ENCODE measurements around the gene DCD. TPM values are rescaled to one million over a fixed set of nuclear protein-coding genes. Genes with fewer than 3 reads are reported as not detected.
"Not testable (repeated sequence)": the region's sequence is repeated elsewhere in the genome, so short reads cannot be mapped to it uniquely, and the experiment has no call there.

DCD gene
- total RNA-seq, 1 donor from 2014 or later = not detected

GRCh38 chr12:54678131-54678530 lies 30.0 kb upstream of the DCD start:
- no peaks in the 10 kb centered on the region for H3K36me3 Mint-ChIP-seq (ENCODE audit: unreplicated experiment)
- H3K9me3 Mint-ChIP-seq (ENCODE audit: unreplicated experiment) = no peaks in the 10 kb centered on the region
- DNase-seq (ENCODE audit: extremely low spot score, unreplicated experiment) = no peak
- H3K4me1 Mint-ChIP-seq (ENCODE audit: unreplicated experiment) = no peaks in the 10 kb centered on the region
- peaks cover 4% of the 10 kb centered on the region for H3K27me3 Mint-ChIP-seq (ENCODE audit: unreplicated experiment)
- H3K4me3 Mint-ChIP-seq (ENCODE audit: unreplicated experiment) = no peak overlapping the region
- no peak overlapping the region for H3K27ac Mint-ChIP-seq (ENCODE audit: unreplicated experiment)
- no peak for TF ChIP-seq CTCF (IDR thresholded peaks at IDR 0.05)

GRCh38 chr12:54667945-54668344 lies 19.8 kb upstream of the DCD start:
- Mint-ChIP-seq H3K36me3 (ENCODE audit: unreplicated experiment) (no peaks in the 10 kb centered on the region), H3K9me3 (ENCODE audit: unreplicated experiment) (no peaks in the 10 kb centered on the region), H3K27me3 (ENCODE audit: unreplicated experiment) (peaks cover 15% of the 10 kb centered on the region), H3K4me3 (ENCODE audit: unreplicated experiment) (no peak overlapping the region), H3K27ac (ENCODE audit: unreplicated experiment) (no peak overlapping the region), H3K4me1 (ENCODE audit: unreplicated experiment) (no peaks in the 10 kb centered on the region)
- no peak for TF ChIP-seq CTCF (IDR thresholded peaks at IDR 0.05)
- DNase-seq (ENCODE audit: extremely low spot score, unreplicated experiment) = no peak

GRCh38 chr12:54666008-54666407 lies 17.8 kb upstream of the DCD start:
- no peaks in the 10 kb centered on the region for H3K4me1 Mint-ChIP-seq (ENCODE audit: unreplicated experiment)
- H3K27ac Mint-ChIP-seq (ENCODE audit: unreplicated experiment) = no peak overlapping the region
- no peaks in the 10 kb centered on the region for H3K36me3 Mint-ChIP-seq (ENCODE audit: unreplicated experiment)
- H3K4me3 Mint-ChIP-seq (ENCODE audit: unreplicated experiment) = no peak overlapping the region
- H3K9me3 Mint-ChIP-seq (ENCODE audit: unreplicated experiment) = no peaks in the 10 kb centered on the region
- TF ChIP-seq CTCF (IDR thresholded peaks at IDR 0.05) = no peak
- no peak for DNase-seq (ENCODE audit: extremely low spot score, unreplicated experiment)
- H3K27me3 Mint-ChIP-seq (ENCODE audit: unreplicated experiment) = peaks cover 7% of the 10 kb centered on the region

GRCh38 chr12:54665022-54665635 lies 17.0 kb upstream of the DCD start:
- not testable (repeated sequence) for H3K27ac Mint-ChIP-seq (ENCODE audit: unreplicated experiment); H3K9me3 Mint-ChIP-seq (ENCODE audit: unreplicated experiment); H3K27me3 Mint-ChIP-seq (ENCODE audit: unreplicated experiment); H3K4me3 Mint-ChIP-seq (ENCODE audit: unreplicated experiment); H3K36me3 Mint-ChIP-seq (ENCODE audit: unreplicated experiment); H3K4me1 Mint-ChIP-seq (ENCODE audit: unreplicated experiment); DNase-seq (ENCODE audit: extremely low spot score, unreplicated experiment)

GRCh38 chr12:54663603-54664002 lies 15.4 kb upstream of the DCD start:
- TF ChIP-seq CTCF (IDR thresholded peaks at IDR 0.05) = no peak
- Mint-ChIP-seq H3K27ac (ENCODE audit: unreplicated experiment) (no peak overlapping the region), H3K4me3 (ENCODE audit: unreplicated experiment) (no peak overlapping the region), H3K4me1 (ENCODE audit: unreplicated experiment) (no peaks in the 10 kb centered on the region), H3K27me3 (ENCODE audit: unreplicated experiment) (peaks cover 4% of the 10 kb centered on the region), H3K36me3 (ENCODE audit: unreplicated experiment) (no peaks in the 10 kb centered on the region), H3K9me3 (ENCODE audit: unreplicated experiment) (no peaks in the 10 kb centered on the region)
- DNase-seq (ENCODE audit: extremely low spot score, unreplicated experiment) = no peak

GRCh38 chr12:54662026-54662425 lies 13.9 kb upstream of the DCD start:
- Mint-ChIP-seq H3K9me3 (ENCODE audit: unreplicated experiment) (no peaks in the 10 kb centered on the region), H3K4me1 (ENCODE audit: unreplicated experiment) (no peaks in the 10 kb centered on the region), H3K27ac (ENCODE audit: unreplicated experiment) (no peak overlapping the region), H3K4me3 (ENCODE audit: unreplicated experiment) (no peak overlapping the region), H3K27me3 (ENCODE audit: unreplicated experiment) (peaks cover 4% of the 10 kb centered on the region), H3K36me3 (ENCODE audit: unreplicated experiment) (no peaks in the 10 kb centered on the region)
- no peak for TF ChIP-seq CTCF (IDR thresholded peaks at IDR 0.05)
- no peak for DNase-seq (ENCODE audit: extremely low spot score, unreplicated experiment)
